Stimulated activated CD4-positive, alpha-beta T cell treated with anti-CD3 and anti-CD28 coated beads, Interleukin-2, amount 100 ng/mL, for 4 hours (primary cell): ENCODE results near the gene SLC26A4.

ENCODE experiments used
- DNase-seq: peaks from one replicate; pipeline ENCODE4 v3.0.0-alpha.2; 2020; ENCODE audit warnings: low read depth

SLC26A4 gene

DNA sequence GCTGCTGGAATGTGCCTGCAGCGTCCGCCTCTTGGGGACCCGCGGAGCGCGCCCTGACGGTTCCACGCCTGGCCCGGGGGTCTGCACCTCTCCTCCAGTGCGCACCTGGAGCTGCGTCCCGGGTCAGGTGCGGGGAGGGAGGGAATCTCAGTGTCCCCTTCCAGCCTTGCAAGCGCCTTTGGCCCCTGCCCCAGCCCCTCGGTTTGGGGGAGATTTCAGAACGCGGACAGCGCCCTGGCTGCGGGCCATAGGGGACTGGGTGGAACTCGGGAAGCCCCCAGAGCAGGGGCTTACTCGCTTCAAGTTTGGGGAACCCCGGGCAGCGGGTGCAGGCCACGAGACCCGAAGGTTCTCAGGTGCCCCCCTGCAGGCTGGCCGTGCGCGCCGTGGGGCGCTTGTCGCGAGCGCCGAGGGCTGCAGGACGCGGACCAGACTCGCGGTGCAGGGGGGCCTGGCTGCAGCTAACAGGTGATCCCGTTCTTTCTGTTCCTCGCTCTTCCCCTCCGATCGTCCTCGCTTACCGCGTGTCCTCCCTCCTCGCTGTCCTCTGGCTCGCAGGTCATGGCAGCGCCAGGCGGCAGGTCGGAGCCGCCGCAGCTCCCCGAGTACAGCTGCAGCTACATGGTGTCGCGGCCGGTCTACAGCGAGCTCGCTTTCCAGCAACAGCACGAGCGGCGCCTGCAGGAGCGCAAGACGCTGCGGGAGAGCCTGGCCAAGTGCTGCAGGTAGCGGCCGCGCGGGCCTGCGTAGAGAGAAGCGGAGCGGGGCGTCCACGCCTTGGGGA lies 645 bp downstream of the SLC26A4 start:
- no peak for DNase-seq

GRCh38 chr7:107661865-107662379 lies 1.3 kb downstream of the SLC26A4 start:
- no peak for DNase-seq

DNA sequence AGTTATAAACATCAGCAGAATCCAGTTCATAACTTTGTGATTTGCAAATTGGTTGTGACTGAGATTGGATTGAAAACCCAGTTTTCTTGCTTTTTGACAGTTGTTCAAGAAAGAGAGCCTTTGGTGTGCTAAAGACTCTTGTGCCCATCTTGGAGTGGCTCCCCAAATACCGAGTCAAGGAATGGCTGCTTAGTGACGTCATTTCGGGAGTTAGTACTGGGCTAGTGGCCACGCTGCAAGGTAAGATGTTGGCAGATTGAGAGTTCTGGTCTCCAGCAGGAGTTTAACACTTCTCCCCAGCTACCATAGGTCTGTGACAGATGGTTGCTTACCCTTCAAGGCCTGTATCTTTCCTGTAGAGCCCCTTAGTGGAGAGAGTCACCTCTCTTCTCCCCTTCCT lies 2.6 kb downstream of the SLC26A4 start:
- DNase-seq = no peak

GRCh38 chr7:107666790-107667189 lies 6.2 kb downstream of the SLC26A4 start:
- DNase-seq = no peak

- DNase-seq = no peak
Measured at GRCh38 chr7:107667341-107667740, 6.7 kb downstream of the SLC26A4 start.

GRCh38 chr7:107668296-107668695 lies 7.7 kb downstream of the SLC26A4 start:
- DNase-seq = no peak

DNA sequence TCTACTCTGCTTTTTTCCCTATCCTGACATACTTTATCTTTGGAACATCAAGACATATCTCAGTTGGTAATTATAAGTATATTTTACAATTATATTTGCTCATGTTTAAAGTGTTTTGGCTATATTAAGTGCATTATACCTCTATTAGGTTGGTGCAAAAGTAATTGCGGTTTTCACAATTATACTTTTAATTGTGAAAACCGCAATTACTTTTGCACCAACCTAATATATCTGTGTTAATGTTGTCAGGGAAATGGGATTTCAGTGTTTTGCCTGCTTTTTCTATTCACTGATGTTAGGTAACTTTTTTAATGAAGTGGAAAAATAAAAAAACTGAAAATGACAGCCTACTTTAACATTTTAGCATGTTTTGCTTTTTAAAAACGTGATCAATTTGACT lies 11.6 kb downstream of the SLC26A4 start:
- no peak for DNase-seq

- DNase-seq = no peak
Measured at GRCh38 chr7:107676249-107676648, 15.6 kb downstream of the SLC26A4 start.

- DNase-seq = no peak
Measured at GRCh38 chr7:107678110-107678753, 17.6 kb downstream of the SLC26A4 start.

DNA sequence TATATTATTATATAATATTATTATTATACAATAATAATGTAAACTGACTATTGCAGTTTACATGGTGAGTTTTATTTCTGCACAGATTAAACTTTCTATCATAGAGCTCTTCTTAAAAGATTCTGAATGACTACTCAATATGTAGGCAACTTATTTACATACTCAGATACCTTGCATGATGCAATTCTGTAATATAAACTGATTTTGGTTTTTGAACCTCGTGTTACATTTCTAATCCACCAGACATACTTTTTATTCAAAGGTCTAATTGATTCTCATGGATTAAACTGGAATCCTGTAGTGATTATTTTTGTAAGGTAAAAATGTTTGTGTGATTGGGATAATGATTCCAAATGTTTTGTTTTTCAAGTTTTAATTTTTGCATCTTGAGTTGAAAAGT lies 19.9 kb downstream of the SLC26A4 start:
- no peak for DNase-seq

GRCh38 chr7:107682886-107683285 lies 22.3 kb downstream of the SLC26A4 start:
- no peak for DNase-seq

GRCh38 chr7:107684287-107684686 lies 23.7 kb downstream of the SLC26A4 start:
- no peak for DNase-seq

DNA sequence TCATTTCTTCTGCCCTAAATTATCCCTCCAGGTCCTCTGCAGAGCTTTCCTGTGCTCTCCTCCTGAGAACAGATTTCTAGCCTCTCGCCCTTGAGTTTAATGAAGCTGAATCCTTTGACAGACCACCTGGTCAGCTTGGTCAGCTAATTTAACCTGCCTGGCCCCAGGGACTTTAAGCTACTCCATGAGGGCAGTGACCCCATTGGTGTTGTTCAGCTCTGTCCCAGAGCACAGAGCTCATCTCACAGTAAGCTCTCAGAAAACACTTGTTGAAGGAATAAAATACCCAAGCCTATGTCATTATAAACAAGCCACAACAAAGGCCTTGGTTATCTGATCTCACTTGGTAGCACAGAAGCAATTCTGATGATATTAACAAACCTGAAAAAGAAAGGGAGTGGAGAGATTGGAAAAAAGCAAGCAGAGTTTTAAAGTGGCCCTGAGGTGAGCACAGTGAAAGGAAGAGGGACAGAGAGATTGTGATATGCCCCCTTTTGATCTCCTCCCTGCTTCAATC lies 24.4 kb downstream of the SLC26A4 start:
- no peak for DNase-seq

- DNase-seq = no peak
Measured at GRCh38 chr7:107686816-107687387, 26.3 kb downstream of the SLC26A4 start.

DNA sequence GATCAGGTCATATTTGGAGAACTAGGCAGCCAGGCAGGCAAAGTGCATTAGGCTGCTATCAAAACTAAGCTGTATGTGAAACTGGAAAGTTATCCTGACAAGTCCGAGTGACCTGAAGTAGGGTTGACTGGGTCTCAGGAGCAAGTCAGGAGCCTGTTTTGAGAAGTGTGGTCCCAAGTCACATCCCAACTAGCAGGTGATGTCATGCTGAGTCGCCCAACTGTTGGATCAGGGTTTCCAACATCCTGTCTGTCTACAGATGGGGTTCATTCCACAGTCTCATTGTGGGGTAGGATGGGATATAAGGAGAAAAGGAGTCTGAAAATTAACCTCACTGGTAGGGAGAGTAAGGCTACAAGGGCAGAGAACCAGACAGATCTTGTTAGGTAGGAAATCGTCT lies 27.0 kb downstream of the SLC26A4 start:
- no peak for DNase-seq

DNA sequence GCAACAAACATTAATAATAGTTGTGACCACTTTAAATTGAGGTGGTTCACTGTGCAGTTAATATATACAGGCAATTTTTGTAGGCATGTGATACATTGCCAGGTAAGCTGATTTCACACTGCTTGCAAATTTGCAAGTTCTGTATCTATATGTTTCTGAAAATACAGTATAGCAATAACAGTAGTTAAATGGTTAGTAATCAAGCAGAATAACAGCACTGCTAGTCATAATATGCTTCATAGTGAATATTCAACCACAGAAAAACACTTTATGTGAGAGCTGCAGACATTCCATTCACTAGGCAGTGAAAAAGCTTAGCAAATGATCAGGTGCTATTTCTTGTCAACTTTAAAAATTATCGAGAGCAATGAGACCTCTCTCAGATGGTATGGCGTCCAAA lies 28.9 kb downstream of the SLC26A4 start:
- no peak for DNase-seq

- DNase-seq = no peak
Measured at GRCh38 chr7:107690084-107690483, 29.5 kb downstream of the SLC26A4 start.

DNA sequence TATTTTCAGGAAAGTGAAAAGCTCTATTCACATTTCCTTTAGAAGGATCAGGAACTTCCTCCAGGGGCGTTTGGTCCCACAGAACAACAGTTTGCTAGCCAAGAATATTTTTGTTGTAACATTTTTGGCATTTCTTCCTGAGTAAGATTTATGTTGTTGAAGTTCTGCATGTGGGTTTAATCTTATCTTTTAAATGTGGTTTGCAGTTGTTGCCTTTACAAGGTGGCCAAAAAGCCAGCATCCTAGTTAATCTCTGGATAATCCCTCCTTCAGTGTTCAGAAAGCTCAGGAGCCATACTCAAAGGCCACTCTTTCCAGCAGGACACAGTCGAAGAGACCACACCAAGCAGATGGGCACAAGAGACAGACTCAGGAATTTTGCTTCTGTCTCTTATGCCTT lies 30.0 kb downstream of the SLC26A4 start:
- no peak for DNase-seq

- DNase-seq = no peak
Measured at GRCh38 chr7:107691716-107692115, 31.1 kb downstream of the SLC26A4 start.

- DNase-seq = no peak
Measured at GRCh38 chr7:107692501-107692900, 31.9 kb downstream of the SLC26A4 start.

DNA sequence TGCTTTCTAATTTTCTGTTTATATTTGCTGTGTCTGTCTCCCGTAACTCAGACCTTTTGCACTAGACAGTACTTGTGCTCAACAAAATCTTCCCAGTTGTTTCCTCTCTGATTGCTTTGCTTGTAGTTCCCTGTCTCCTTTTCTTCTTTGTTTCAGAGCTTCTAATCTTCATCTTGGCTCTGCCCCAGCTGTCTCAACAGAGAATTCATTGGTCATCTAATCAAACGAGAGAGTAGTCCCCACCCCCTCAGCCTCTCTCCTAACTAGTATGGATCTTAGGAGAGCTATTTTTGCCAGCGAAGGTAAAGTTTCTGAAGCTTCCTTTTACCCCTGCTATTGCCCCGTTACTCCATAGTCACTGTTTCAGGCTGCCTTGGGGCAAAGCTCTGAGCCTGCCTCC lies 32.8 kb downstream of the SLC26A4 start:
- no peak for DNase-seq

GRCh38 chr7:107694386-107694785 lies 33.8 kb downstream of the SLC26A4 start:
- no peak for DNase-seq

DNA sequence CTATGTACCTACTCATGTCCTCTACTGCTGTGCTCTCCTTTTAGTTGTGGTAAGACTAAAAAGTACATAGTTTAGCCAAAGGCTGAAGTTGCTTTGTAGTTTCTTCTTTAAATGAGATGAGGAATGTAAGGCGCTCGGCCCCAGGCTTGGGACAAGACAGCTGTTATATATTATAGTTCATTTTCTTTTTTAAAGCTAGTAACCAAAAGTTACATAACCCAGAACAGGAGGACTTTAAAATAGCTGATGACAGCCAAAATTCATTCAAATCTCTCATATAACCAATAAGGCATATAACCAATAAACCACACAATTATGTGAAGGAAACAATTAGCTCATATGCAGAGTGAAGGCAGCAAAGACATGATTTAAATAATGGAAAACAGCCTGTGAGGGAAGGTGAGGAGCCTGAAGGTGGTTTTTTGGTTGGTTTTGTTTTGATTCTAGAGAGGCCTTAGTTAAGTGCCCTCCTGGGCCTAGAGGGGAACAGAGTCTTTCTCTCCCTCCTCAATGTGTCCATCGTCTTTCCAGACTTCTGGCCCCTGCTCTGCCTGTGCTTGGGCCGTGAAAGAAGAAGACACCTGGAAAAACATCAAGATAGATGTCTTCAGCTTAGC lies 35.8 kb downstream of the SLC26A4 start:
- DNase-seq = no peak
